Mesothelial cell of epicardium (in vitro differentiated cells): ENCODE data around the gene CDK6. TPM values are rescaled to one million over a fixed set of nuclear protein-coding genes. Genes with fewer than 3 reads are reported as not detected.

Experiments used
- DNase-seq, 2 experiments: peaks; one replicate each; pipeline ENCODE4 v3.0.0; 2021; ENCODE audit warnings: low spot score in 2 of 2; ENCODE audit not compliant: unreplicated experiment in 2 of 2
- H3K27ac Mint-ChIP-seq: 2 replicates; pipeline ENCODE4 v1.8.0; 2021; ENCODE audit warnings: mixed read lengths
- H3K27me3 Mint-ChIP-seq: 2 replicates; pipeline ENCODE4 v1.8.0; 2021; ENCODE audit warnings: low read depth, mixed read lengths
- H3K36me3 Mint-ChIP-seq: 2 replicates; pipeline ENCODE4 v1.8.0; 2021; ENCODE audit warnings: mixed read lengths
- H3K4me1 Mint-ChIP-seq: 2 replicates; pipeline ENCODE4 v1.8.0; 2021; ENCODE audit warnings: mixed read lengths
- H3K4me3 Mint-ChIP-seq: 2 replicates; pipeline ENCODE4 v1.8.0; 2021; ENCODE audit warnings: mild to moderate bottlenecking, moderate library complexity, mixed read lengths
- H3K9me3 Mint-ChIP-seq: 2 replicates; pipeline ENCODE4 v1.8.0; 2021; ENCODE audit warnings: mixed read lengths
- total RNA-seq: library from RNA; stranded (reverse); gene quantifications from 3 replicates; pipeline ENCODE4 v1.2.1, GENCODE V29; 2021
- TF ChIP-seq, protein P1 (sequence below): fragments of 200-600 bp; sonication (generic); IDR thresholded peaks from one replicate; pipeline ENCODE4 v1.5.0; 2021; ENCODE audit warnings: antibody characterized with exemption; ENCODE audit not compliant: unreplicated experiment

CDK6 gene
- total RNA-seq, 1 donor from 2014 or later: 138 TPM

DNA sequence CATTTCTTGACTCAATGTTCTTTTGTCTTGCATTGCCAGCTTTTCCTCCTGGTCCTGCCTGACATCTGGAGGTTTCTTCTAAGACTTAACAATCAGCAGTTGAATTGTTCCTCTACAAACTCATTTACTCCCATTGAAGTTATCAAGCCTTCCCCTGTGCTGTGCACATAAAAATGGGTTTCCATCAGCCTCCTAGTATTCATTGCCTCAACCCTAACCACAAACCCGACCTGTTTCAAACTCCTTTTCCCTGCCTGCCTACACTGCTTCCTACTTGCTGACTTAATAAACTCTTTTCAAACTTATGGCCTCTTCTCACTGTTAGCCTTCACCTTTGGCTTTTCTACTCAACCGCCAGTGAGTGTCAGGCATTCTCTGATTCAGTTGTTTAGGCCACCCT lies 9.4 kb upstream of the CDK6 start:
- H3K36me3 Mint-ChIP-seq: no peaks in the 10 kb centered on the region
- peaks cover 4% of the 10 kb centered on the region for H3K9me3 Mint-ChIP-seq
- no peaks in the 10 kb centered on the region for H3K4me1 Mint-ChIP-seq
- H3K4me3 Mint-ChIP-seq: no peak overlapping the region
- TF ChIP-seq, protein P1, sequence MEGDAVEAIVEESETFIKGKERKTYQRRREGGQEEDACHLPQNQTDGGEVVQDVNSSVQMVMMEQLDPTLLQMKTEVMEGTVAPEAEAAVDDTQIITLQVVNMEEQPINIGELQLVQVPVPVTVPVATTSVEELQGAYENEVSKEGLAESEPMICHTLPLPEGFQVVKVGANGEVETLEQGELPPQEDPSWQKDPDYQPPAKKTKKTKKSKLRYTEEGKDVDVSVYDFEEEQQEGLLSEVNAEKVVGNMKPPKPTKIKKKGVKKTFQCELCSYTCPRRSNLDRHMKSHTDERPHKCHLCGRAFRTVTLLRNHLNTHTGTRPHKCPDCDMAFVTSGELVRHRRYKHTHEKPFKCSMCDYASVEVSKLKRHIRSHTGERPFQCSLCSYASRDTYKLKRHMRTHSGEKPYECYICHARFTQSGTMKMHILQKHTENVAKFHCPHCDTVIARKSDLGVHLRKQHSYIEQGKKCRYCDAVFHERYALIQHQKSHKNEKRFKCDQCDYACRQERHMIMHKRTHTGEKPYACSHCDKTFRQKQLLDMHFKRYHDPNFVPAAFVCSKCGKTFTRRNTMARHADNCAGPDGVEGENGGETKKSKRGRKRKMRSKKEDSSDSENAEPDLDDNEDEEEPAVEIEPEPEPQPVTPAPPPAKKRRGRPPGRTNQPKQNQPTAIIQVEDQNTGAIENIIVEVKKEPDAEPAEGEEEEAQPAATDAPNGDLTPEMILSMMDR: no peak
- no peak for DNase-seq
- peaks cover 2% of the 10 kb centered on the region for H3K27me3 Mint-ChIP-seq
- no peak overlapping the region for H3K27ac Mint-ChIP-seq

GRCh38 chr7:92843781-92844180 lies 7.4 kb upstream of the CDK6 start:
- no peak overlapping the region for H3K27ac Mint-ChIP-seq
- H3K27me3 Mint-ChIP-seq: peaks cover 2% of the 10 kb centered on the region
- no peak overlapping the region for H3K4me3 Mint-ChIP-seq

DNA sequence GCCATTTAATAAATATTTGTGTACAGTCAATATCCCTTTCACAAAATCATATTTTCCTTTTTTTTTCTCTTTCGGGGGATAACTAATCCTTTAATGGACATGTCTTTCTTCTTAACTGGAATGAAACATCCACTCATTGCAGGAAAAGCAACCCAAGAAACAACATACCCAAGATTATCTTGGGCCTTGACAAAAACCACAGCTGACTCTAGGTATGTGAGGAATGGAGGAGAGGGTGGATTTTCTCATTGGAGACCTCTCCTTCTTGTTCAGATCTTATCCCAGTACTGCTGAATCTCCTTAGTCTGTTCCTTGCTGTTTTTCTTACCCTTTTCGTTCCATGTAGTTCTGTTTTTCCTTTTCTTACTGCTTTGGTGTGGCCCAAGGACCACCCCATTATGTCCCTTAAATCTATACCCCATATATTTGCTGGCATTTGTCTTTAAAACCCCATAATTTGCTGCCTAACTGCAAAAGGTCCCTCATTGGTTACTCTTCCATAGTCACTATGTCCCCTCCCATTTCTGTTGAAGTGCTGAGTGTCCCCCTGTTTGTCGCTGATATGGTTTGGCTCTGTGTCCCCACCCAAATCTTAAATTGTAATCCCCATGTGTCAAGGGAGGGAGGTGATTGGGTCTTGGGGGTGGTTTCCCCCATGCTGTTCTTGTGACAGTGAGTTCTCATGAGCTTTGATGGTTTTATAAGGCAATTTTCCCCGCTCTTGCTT lies 6.8 kb upstream of the CDK6 start:
- no peak overlapping the region for H3K4me3 Mint-ChIP-seq
- H3K36me3 Mint-ChIP-seq: no peaks in the 10 kb centered on the region
- peaks cover 2% of the 10 kb centered on the region for H3K27me3 Mint-ChIP-seq
- TF ChIP-seq, protein P1: no peak
- DNase-seq: no peak
- peaks cover 4% of the 10 kb centered on the region for H3K9me3 Mint-ChIP-seq
- H3K27ac Mint-ChIP-seq: no peak overlapping the region
- H3K4me1 Mint-ChIP-seq: peaks cover 9% of the 10 kb centered on the region

More at GRCh38 chr7:92843781-92844180, 7.4 kb upstream of the CDK6 start:
- Mint-ChIP-seq H3K4me1 (peaks cover 6% of the 10 kb centered on the region), H3K9me3 (peaks cover 4% of the 10 kb centered on the region), H3K36me3 (no peaks in the 10 kb centered on the region)
- DNase-seq: no peak
- TF ChIP-seq, protein P1: no peak

DNA sequence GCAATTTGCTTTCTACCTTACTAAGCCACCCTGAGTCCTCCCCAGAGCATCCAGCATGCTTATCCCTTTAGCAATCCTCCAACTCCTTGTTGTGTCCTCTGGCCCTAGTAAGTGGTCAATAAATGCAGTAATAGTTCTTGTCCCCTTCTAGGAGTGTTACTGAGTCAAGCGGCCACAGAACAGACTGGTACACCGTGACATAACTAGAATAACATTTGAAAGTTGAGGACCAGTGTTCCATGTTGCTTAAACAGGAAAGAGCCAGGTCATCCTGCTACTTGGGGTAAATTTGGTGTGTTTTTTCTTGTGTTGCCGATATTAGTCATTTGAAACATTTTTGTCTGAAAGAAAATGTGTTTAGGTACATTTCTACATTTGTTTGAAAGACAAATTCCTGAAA lies 4.8 kb upstream of the CDK6 start:
- no peak for DNase-seq
- TF ChIP-seq, protein P1: no peak
- Mint-ChIP-seq H3K27me3 (peaks cover 2% of the 10 kb centered on the region), H3K4me1 (peaks cover 15% of the 10 kb centered on the region), H3K27ac (no peak overlapping the region), H3K4me3 (no peak overlapping the region), H3K9me3 (peaks cover 4% of the 10 kb centered on the region), H3K36me3 (no peaks in the 10 kb centered on the region)

DNA sequence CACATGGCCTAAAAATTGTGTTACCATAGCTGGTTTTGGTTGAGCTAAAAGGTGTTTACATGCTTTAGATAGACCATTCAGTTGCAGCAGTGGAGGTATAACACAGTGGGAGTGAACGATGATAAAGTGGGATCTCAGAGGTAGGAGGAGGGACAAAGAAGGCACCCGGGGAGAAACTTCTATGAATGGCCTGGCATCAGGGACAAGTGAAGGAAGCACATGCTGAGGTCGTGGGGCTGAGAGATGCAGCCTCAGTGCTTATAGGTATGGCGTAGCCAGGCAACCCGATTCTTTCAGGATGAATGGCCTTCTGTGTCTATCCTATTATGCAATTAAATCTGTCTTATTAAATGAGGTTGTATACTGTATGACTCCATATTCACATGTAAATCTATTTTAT lies 3.9 kb upstream of the CDK6 start:
- no peak for DNase-seq
- Mint-ChIP-seq H3K4me1 (peaks cover 15% of the 10 kb centered on the region), H3K27me3 (peaks cover 2% of the 10 kb centered on the region)

More for the DNA sequence above, 3.9 kb upstream of the CDK6 start:
- Mint-ChIP-seq H3K27ac (no peak overlapping the region), H3K36me3 (no peaks in the 10 kb centered on the region), H3K9me3 (peaks cover 4% of the 10 kb centered on the region), H3K4me3 (no peak overlapping the region)
- TF ChIP-seq, protein P1: no peak
